ENCODE measurements around the gene IRAK1.

IRAK1 gene

GRCh38 chrX:154048398-154048797, 28.7 kb upstream of the IRAK1 start:
- Histone ChIP-seq H3K9me3 (ENCODE audit: insufficient read depth, low read length) (no peaks in the 10 kb centered on the region), H3K4me1 (ENCODE audit: insufficient read depth, insufficient read length) (peaks cover 2% of the 10 kb centered on the region), H3K4me3 (ENCODE audit: insufficient read length, low read depth) (no peak overlapping the region), H3K36me3 (ENCODE audit: insufficient read depth, insufficient read length, low read length) (peaks cover 13% of the 10 kb centered on the region), H3K27me3 (ENCODE audit: insufficient read depth, insufficient read length) (no peaks in the 10 kb centered on the region), H3K9ac (ENCODE audit: insufficient read length, low read depth) (no peak overlapping the region)
- TF ChIP-seq YY1 (IDR thresholded peaks at IDR 0.05; ENCODE audit: insufficient read depth, insufficient read length): no peak
- no peak for TF ChIP-seq SUZ12 (IDR thresholded peaks at IDR 0.05; ENCODE audit: extremely low read depth, insufficient read depth, insufficient read length)
- TF ChIP-seq ZNF274 (IDR thresholded peaks at IDR 0.05; ENCODE audit: low read depth, low read length): no peak
- no peak for DNase-seq (ENCODE audit: low read depth, low spot score)

- TF ChIP-seq SUZ12 (IDR thresholded peaks at IDR 0.05; ENCODE audit: extremely low read depth, insufficient read depth, insufficient read length) (no peak), YY1 (IDR thresholded peaks at IDR 0.05; ENCODE audit: insufficient read depth, insufficient read length) (no peak), ZNF274 (IDR thresholded peaks at IDR 0.05; ENCODE audit: low read depth, low read length) (no peak)
- Histone ChIP-seq H3K9ac (ENCODE audit: insufficient read length, low read depth) (no peak overlapping the region), H3K27me3 (ENCODE audit: insufficient read depth, insufficient read length) (no peaks in the 10 kb centered on the region), H3K4me3 (ENCODE audit: insufficient read length, low read depth) (no peak overlapping the region), H3K36me3 (ENCODE audit: insufficient read depth, insufficient read length, low read length) (peaks cover 13% of the 10 kb centered on the region), H3K4me1 (ENCODE audit: insufficient read depth, insufficient read length) (peaks cover 2% of the 10 kb centered on the region), H3K9me3 (ENCODE audit: insufficient read depth, low read length) (no peaks in the 10 kb centered on the region)
- no peak for DNase-seq (ENCODE audit: low read depth, low spot score)
Observed at GRCh38 chrX:154046940-154047610, 27.4 kb upstream of the IRAK1 start.

- no peak for TF ChIP-seq ZNF274 (IDR thresholded peaks at IDR 0.05; ENCODE audit: low read depth, low read length)
- no peak overlapping the region for H3K4me3 ChIP-seq (ENCODE audit: insufficient read length, low read depth)
- H3K9ac ChIP-seq (ENCODE audit: insufficient read length, low read depth): no peak overlapping the region
Observed at GRCh38 chrX:154046031-154046781, 26.5 kb upstream of the IRAK1 start.

GRCh38 chrX:154044091-154044490, 24.4 kb upstream of the IRAK1 start:
- Histone ChIP-seq H3K4me1 (ENCODE audit: insufficient read depth, insufficient read length) (peaks cover 2% of the 10 kb centered on the region), H3K9ac (ENCODE audit: insufficient read length, low read depth) (no peak overlapping the region), H3K36me3 (ENCODE audit: insufficient read depth, insufficient read length, low read length) (peaks cover 3% of the 10 kb centered on the region), H3K4me3 (ENCODE audit: insufficient read length, low read depth) (no peak overlapping the region), H3K27me3 (ENCODE audit: insufficient read depth, insufficient read length) (no peaks in the 10 kb centered on the region), H3K9me3 (ENCODE audit: insufficient read depth, low read length) (no peaks in the 10 kb centered on the region)
- TF ChIP-seq SUZ12 (IDR thresholded peaks at IDR 0.05; ENCODE audit: extremely low read depth, insufficient read depth, insufficient read length) (no peak), ZNF274 (IDR thresholded peaks at IDR 0.05; ENCODE audit: low read depth, low read length) (no peak)
- no peak for DNase-seq (ENCODE audit: low read depth, low spot score)

More at GRCh38 chrX:154046031-154046781, 26.5 kb upstream of the IRAK1 start:
- DNase-seq (ENCODE audit: low read depth, low spot score): no peak
- H3K4me1 ChIP-seq (ENCODE audit: insufficient read depth, insufficient read length): peaks cover 2% of the 10 kb centered on the region
- no peaks in the 10 kb centered on the region for H3K27me3 ChIP-seq (ENCODE audit: insufficient read depth, insufficient read length)
- H3K36me3 ChIP-seq (ENCODE audit: insufficient read depth, insufficient read length, low read length): peaks cover 13% of the 10 kb centered on the region
- no peaks in the 10 kb centered on the region for H3K9me3 ChIP-seq (ENCODE audit: insufficient read depth, low read length)

- Histone ChIP-seq H3K9me3 (ENCODE audit: insufficient read depth, low read length) (no peaks in the 10 kb centered on the region), H3K9ac (ENCODE audit: insufficient read length, low read depth) (no peak overlapping the region), H3K36me3 (ENCODE audit: insufficient read depth, insufficient read length, low read length) (no peaks in the 10 kb centered on the region), H3K4me3 (ENCODE audit: insufficient read length, low read depth) (no peak overlapping the region), H3K27me3 (ENCODE audit: insufficient read depth, insufficient read length) (no peaks in the 10 kb centered on the region), H3K4me1 (ENCODE audit: insufficient read depth, insufficient read length) (peaks cover 2% of the 10 kb centered on the region)
- DNase-seq (ENCODE audit: low read depth, low spot score): no peak
- TF ChIP-seq ZNF274 (IDR thresholded peaks at IDR 0.05; ENCODE audit: low read depth, low read length) (no peak), SUZ12 (IDR thresholded peaks at IDR 0.05; ENCODE audit: extremely low read depth, insufficient read depth, insufficient read length) (no peak), YY1 (IDR thresholded peaks at IDR 0.05; ENCODE audit: insufficient read depth, insufficient read length) (no peak)
Observed at GRCh38 chrX:154043003-154043763, 23.5 kb upstream of the IRAK1 start.

GRCh38 chrX:154040863-154041262, 21.2 kb upstream of the IRAK1 start:
- no peak for DNase-seq (ENCODE audit: low read depth, low spot score)
- Histone ChIP-seq H3K36me3 (ENCODE audit: insufficient read depth, insufficient read length, low read length) (no peaks in the 10 kb centered on the region), H3K4me1 (ENCODE audit: insufficient read depth, insufficient read length) (no peaks in the 10 kb centered on the region), H3K27me3 (ENCODE audit: insufficient read depth, insufficient read length) (no peaks in the 10 kb centered on the region), H3K9me3 (ENCODE audit: insufficient read depth, low read length) (no peaks in the 10 kb centered on the region), H3K9ac (ENCODE audit: insufficient read length, low read depth) (no peak overlapping the region), H3K4me3 (ENCODE audit: insufficient read length, low read depth) (no peak overlapping the region)
- TF ChIP-seq YY1 (IDR thresholded peaks at IDR 0.05; ENCODE audit: insufficient read depth, insufficient read length) (no peak), SUZ12 (IDR thresholded peaks at IDR 0.05; ENCODE audit: extremely low read depth, insufficient read depth, insufficient read length) (no peak), ZNF274 (IDR thresholded peaks at IDR 0.05; ENCODE audit: low read depth, low read length) (no peak)

GRCh38 chrX:154040307-154040756, 20.6 kb upstream of the IRAK1 start:
- no peak for TF ChIP-seq YY1 (IDR thresholded peaks at IDR 0.05; ENCODE audit: insufficient read depth, insufficient read length)
- no peak for TF ChIP-seq ZNF274 (IDR thresholded peaks at IDR 0.05; ENCODE audit: low read depth, low read length)
- TF ChIP-seq SUZ12 (IDR thresholded peaks at IDR 0.05; ENCODE audit: extremely low read depth, insufficient read depth, insufficient read length): no peak
- Histone ChIP-seq H3K27me3 (ENCODE audit: insufficient read depth, insufficient read length) (no peaks in the 10 kb centered on the region), H3K9me3 (ENCODE audit: insufficient read depth, low read length) (no peaks in the 10 kb centered on the region), H3K4me3 (ENCODE audit: insufficient read length, low read depth) (no peak overlapping the region), H3K4me1 (ENCODE audit: insufficient read depth, insufficient read length) (no peaks in the 10 kb centered on the region), H3K9ac (ENCODE audit: insufficient read length, low read depth) (no peak overlapping the region), H3K36me3 (ENCODE audit: insufficient read depth, insufficient read length, low read length) (no peaks in the 10 kb centered on the region)
- no peak for DNase-seq (ENCODE audit: low read depth, low spot score)
